ENCODE results near the gene AK4.

GRCh38 chr1:65225179-65225578 lies 77.2 kb downstream of the AK4 start:
- no peak for TF ChIP-seq USF2 (IDR thresholded peaks at IDR 0.05; ENCODE audit: low read depth, low read length)
- TF ChIP-seq POLR2A (IDR thresholded peaks at IDR 0.05; ENCODE audit: low read depth, low read length) = no peak
- TF ChIP-seq CTCF (conservative IDR thresholded peaks at IDR 0.05; ENCODE audit: low read depth, low read length) = no peak
- no peak for TF ChIP-seq SMC3 (IDR thresholded peaks at IDR 0.05; ENCODE audit: low read depth, low read length)
- no peak for TF ChIP-seq CEBPB (IDR thresholded peaks at IDR 0.05; ENCODE audit: low read depth, low read length)
- TF ChIP-seq RAD21 (IDR thresholded peaks at IDR 0.05; ENCODE audit: low read length) = no peak
- no peak for TF ChIP-seq ELK1 (IDR thresholded peaks at IDR 0.05; ENCODE audit: borderline replicate concordance, low read depth, low read length)

All from IMR-90 (cell line).